Neural cell (in vitro differentiated cells): Measurements from ENCODE around the gene ANGPTL7.

Experiments used
- EZH2 ChIP-seq: fragments of 200-600, 300-800 bp; shearing (Covaris generic), sonication (generic); IDR thresholded peaks from 2 replicates; pipeline ENCODE4 v1.6.1; 2014; ENCODE audit warnings: antibody characterized with exemption, low read length, borderline replicate concordance, mild to moderate bottlenecking; ENCODE audit not compliant: insufficient read depth, poor library complexity, severe bottlenecking
- POLR2AphosphoS5 ChIP-seq: IDR thresholded peaks from 2 replicates; pipeline ENCODE4 v1.6.1; 2012
- TAF1 ChIP-seq: IDR thresholded peaks from 2 replicates; pipeline ENCODE4 v1.6.1; 2012; ENCODE audit warnings: low read depth
- TF ChIP-seq, protein P1 (sequence below): fragments of 450-650 bp; IDR thresholded peaks from 2 replicates; pipeline ENCODE4 v1.5.1; 2014; ENCODE audit warnings: antibody characterized with exemption, mild to moderate bottlenecking, moderate library complexity; ENCODE audit not compliant: poor library complexity, severe bottlenecking

DNA sequence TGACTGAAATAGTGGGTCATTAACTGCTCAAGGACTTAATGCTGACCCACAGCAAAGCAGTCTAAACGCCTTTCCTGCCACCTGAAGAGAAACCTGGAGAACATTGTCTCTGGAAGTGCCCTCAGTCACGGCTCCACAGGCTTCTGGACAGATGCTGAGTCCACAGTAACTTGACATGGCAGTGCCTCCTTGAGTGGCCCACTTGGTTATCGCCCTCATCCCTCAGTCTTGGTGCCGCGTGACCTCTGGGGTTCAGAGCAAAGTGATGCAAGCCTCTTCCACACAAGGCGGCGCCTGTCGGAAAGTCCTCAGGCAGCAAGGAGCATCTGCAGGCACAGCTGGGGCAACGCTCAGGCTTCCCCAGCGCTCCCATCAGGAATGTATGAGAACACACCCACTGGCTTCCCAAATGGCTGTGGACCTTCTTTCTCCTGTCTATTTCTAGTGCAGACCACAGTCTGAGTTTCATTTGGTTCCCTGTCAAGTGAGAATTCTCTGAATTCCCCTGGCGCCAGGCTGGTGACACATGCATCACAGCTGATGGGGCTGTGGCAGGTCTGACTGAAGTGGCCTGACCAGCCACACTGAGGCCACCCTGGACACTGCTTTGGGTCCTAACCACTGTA lies 13.0 kb upstream of the ANGPTL7 start:
- TF ChIP-seq, protein P1, sequence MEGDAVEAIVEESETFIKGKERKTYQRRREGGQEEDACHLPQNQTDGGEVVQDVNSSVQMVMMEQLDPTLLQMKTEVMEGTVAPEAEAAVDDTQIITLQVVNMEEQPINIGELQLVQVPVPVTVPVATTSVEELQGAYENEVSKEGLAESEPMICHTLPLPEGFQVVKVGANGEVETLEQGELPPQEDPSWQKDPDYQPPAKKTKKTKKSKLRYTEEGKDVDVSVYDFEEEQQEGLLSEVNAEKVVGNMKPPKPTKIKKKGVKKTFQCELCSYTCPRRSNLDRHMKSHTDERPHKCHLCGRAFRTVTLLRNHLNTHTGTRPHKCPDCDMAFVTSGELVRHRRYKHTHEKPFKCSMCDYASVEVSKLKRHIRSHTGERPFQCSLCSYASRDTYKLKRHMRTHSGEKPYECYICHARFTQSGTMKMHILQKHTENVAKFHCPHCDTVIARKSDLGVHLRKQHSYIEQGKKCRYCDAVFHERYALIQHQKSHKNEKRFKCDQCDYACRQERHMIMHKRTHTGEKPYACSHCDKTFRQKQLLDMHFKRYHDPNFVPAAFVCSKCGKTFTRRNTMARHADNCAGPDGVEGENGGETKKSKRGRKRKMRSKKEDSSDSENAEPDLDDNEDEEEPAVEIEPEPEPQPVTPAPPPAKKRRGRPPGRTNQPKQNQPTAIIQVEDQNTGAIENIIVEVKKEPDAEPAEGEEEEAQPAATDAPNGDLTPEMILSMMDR, result no peak
- no peak for TF ChIP-seq TAF1
- no peak for TF ChIP-seq EZH2
- TF ChIP-seq POLR2AphosphoS5, result no peak
